Measurements from ENCODE around the gene SHISA6. TPM values are rescaled to one million over a fixed set of nuclear protein-coding genes. Genes with fewer than 3 reads are reported as not detected.

The SHISA6 gene
- total RNA-seq, 2 donors from 2014 or later = 6.7 to 14.4 TPM

GRCh38 chr17:11565591-11565990, 324.6 kb downstream of the SHISA6 start:
- H3K9me3 Mint-ChIP-seq = no peaks in the 10 kb centered on the region
- H3K4me1 Mint-ChIP-seq = no peaks in the 10 kb centered on the region
- no peaks in the 10 kb centered on the region for H3K9me3 ChIP-seq (ENCODE audit: control insufficient read depth, low read length)
- no peak overlapping the region for H3K9ac ChIP-seq (ENCODE audit: extremely low read depth, low read length, poor library complexity, severe bottlenecking)
- H3K27ac ChIP-seq (ENCODE audit: low read depth, low read length) = no peak overlapping the region
- peaks cover 8% of the 10 kb centered on the region for H3K27me3 Mint-ChIP-seq (ENCODE audit: insufficient read depth)
- no peaks in the 10 kb centered on the region for H3K27me3 ChIP-seq (ENCODE audit: control insufficient read depth, insufficient read depth, low read length, poor library complexity, severe bottlenecking)
- no peaks in the 10 kb centered on the region for H3K36me3 ChIP-seq (ENCODE audit: control insufficient read depth, insufficient read depth, low read length)
- 68 to 87% methylated on average over 2 to 4 of the region's 4 CpGs for WGBS, 2 experiments (ENCODE audit: insufficient coverage in 1 of 2, insufficient read length in 1 of 2)
- no peak for TF ChIP-seq CTCF (conservative IDR thresholded peaks at IDR 0.05)
- H3K27ac Mint-ChIP-seq = no peak overlapping the region
- H3K4me3 Mint-ChIP-seq = no peak overlapping the region
- no peak overlapping the region for H3K4me3 ChIP-seq (ENCODE audit: low read length)
- no peaks in the 10 kb centered on the region for H3K4me1 ChIP-seq (ENCODE audit: control insufficient read depth, insufficient read depth, low read length)
- H3K36me3 Mint-ChIP-seq (ENCODE audit: low read depth) = no peaks in the 10 kb centered on the region
- DNase-seq = no peak

DNA sequence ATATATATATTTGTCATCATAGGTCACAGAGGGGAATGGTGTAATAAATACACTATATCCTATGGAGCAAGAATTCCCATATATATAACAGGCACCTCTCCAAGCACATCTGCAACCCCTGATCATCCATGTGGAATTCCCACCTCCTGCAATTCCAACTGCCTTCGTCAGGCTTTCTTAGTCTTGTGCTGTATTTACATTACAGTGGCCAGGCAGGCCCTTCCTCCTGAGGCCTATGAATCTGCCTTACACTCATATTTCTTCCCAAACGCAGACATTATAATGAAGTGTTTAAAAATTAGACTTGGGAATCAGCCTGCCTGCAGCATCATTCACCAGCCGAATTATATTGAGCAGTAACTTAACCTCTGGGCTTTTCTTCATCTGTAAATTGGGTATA, 338.0 kb downstream of the SHISA6 start:
- peaks cover 16% of the 10 kb centered on the region for H3K27me3 Mint-ChIP-seq (ENCODE audit: insufficient read depth)
- Histone ChIP-seq H3K36me3 (ENCODE audit: control insufficient read depth, insufficient read depth, low read length) (no peaks in the 10 kb centered on the region), H3K4me1 (ENCODE audit: control insufficient read depth, insufficient read depth, low read length) (no peaks in the 10 kb centered on the region), H3K9me3 (ENCODE audit: control insufficient read depth, low read length) (peaks cover 17% of the 10 kb centered on the region), H3K27ac (ENCODE audit: low read depth, low read length) (no peak overlapping the region), H3K9ac (ENCODE audit: extremely low read depth, low read length, poor library complexity, severe bottlenecking) (no peak overlapping the region), H3K27me3 (ENCODE audit: control insufficient read depth, insufficient read depth, low read length, poor library complexity, severe bottlenecking) (no peaks in the 10 kb centered on the region), H3K4me3 (ENCODE audit: low read length) (no peak overlapping the region)
- no peak for TF ChIP-seq CTCF (conservative IDR thresholded peaks at IDR 0.05)
- H3K4me3 Mint-ChIP-seq = no peak overlapping the region
- 73 to 80% methylated on average over 1 to 3 of the region's 3 CpGs for WGBS, 2 experiments (ENCODE audit: insufficient coverage in 1 of 2, insufficient read length in 1 of 2)
- no peaks in the 10 kb centered on the region for H3K36me3 Mint-ChIP-seq (ENCODE audit: low read depth)
- DNase-seq = no peak
- H3K4me1 Mint-ChIP-seq = peaks cover 16% of the 10 kb centered on the region
- no peak overlapping the region for H3K27ac Mint-ChIP-seq
- peaks cover 1% of the 10 kb centered on the region for H3K9me3 Mint-ChIP-seq

GRCh38 chr17:11580677-11581076, 339.7 kb downstream of the SHISA6 start:
- no peaks in the 10 kb centered on the region for H3K4me1 ChIP-seq (ENCODE audit: control insufficient read depth, insufficient read depth, low read length)
- H3K9me3 ChIP-seq (ENCODE audit: control insufficient read depth, low read length) = peaks cover 17% of the 10 kb centered on the region
- no peak overlapping the region for H3K4me3 Mint-ChIP-seq

More at GRCh38 chr17:11580677-11581076, 339.7 kb downstream of the SHISA6 start:
- 70% methylated on average over 3 of the region's 3 CpGs; no CpG with 5 or more reads in 1 of the 2 experiments for WGBS, 2 experiments (ENCODE audit: insufficient coverage in 1 of 2, insufficient read length in 1 of 2)
- DNase-seq = peak; percentile 79
- H3K4me3 ChIP-seq (ENCODE audit: low read length) = no peak overlapping the region
- Mint-ChIP-seq H3K9me3 (peaks cover 1% of the 10 kb centered on the region), H3K27ac (no peak overlapping the region), H3K27me3 (ENCODE audit: insufficient read depth) (peaks cover 16% of the 10 kb centered on the region), H3K36me3 (ENCODE audit: low read depth) (no peaks in the 10 kb centered on the region), H3K4me1 (peaks cover 16% of the 10 kb centered on the region)
- no peak overlapping the region for H3K9ac ChIP-seq (ENCODE audit: extremely low read depth, low read length, poor library complexity, severe bottlenecking)
- H3K36me3 ChIP-seq (ENCODE audit: control insufficient read depth, insufficient read depth, low read length) = no peaks in the 10 kb centered on the region
- no peaks in the 10 kb centered on the region for H3K27me3 ChIP-seq (ENCODE audit: control insufficient read depth, insufficient read depth, low read length, poor library complexity, severe bottlenecking)
- no peak for TF ChIP-seq CTCF (conservative IDR thresholded peaks at IDR 0.05)
- no peak overlapping the region for H3K27ac ChIP-seq (ENCODE audit: low read depth, low read length)

Data from endodermal cell (in vitro differentiated cells).